ENCODE measurements around the gene TMEM81. TPM values are rescaled to one million over a fixed set of nuclear protein-coding genes. Genes with fewer than 3 reads are reported as not detected.

Gene TMEM81
- total and polyA plus RNA-seq, 2 of the 8 experiments (the other 6 are each of a cell fraction or from before 2014, with no cell fraction given), result 2.1 to 5.9 TPM

- TF ChIP-seq POU5F1 (IDR thresholded peaks at IDR 0.05; ENCODE audit: low read depth, low read length) (no peak), SUZ12 (IDR thresholded peaks at IDR 0.05; ENCODE audit: low read length) (0 out of 2 replicates have a peak, but pooled peaks have one; percentile 24), FOSL1 (IDR thresholded peaks at IDR 0.05; ENCODE audit: insufficient read depth, low read depth, low read length) (no peak)
Measured at GRCh38 chr1:205042911-205043806, 41.1 kb downstream of the TMEM81 start, which contains the start of gene CNTN2 (continued).
